Panc1 (cell line): ENCODE measurements around the gene OTOP3. TPM values are rescaled to one million over a fixed set of nuclear protein-coding genes. Genes with fewer than 3 reads are reported as not detected.

Experiments
- ATAC-seq: fragments of 200-7000 bp; cut with Tn5 transposase; 2 replicates; pipeline ENCODE4 v1.9.1; 2020; ENCODE audit warnings: mild to moderate bottlenecking, moderate library complexity
- BruUV-seq: library from RNA; stranded (reverse); fragments of 400-500 nt; replicated peaks from 2 replicates; lab custom pipeline; 2021; lab: Mats Ljungman, UMichigan
- CTCF ChIA-PET: fragments of 300-600 bp; sonication (Branson Sonifier 250); formaldehyde crosslinking; loops from one replicate; lab custom pipeline; 2022; ENCODE audit warnings: antibody characterized with exemption; lab: Charles Lee
- POLR2A ChIA-PET: fragments of 300-600 bp; sonication (Branson Sonifier 250); formaldehyde crosslinking; loops from one replicate; lab custom pipeline; 2022; ENCODE audit warnings: antibody characterized with exemption; lab: Charles Lee
- DNase-seq: peaks from one replicate; pipeline ENCODE4 v3.0.0-alpha.2; 2010; ENCODE audit warnings: low read depth, low spot score
- H3K27ac ChIP-seq: 2 replicates; pipeline ENCODE4 v1.5.1; 2011; ENCODE audit warnings: mild to moderate bottlenecking, low read length, inconsistent platforms
- H3K27me3 ChIP-seq: fragments of 200-500 bp; sonication (Bioruptor generic); 2 replicates; pipeline ENCODE4 v1.6.0; 2014; ENCODE audit warnings: low read length, inconsistent platforms; ENCODE audit not compliant: control insufficient read depth, insufficient read depth
- H3K36me3 ChIP-seq: fragments of 200-500 bp; sonication (Bioruptor generic); 2 replicates; pipeline ENCODE4 v1.5.1; 2014; ENCODE audit warnings: inconsistent platforms, mild to moderate bottlenecking, low read length, moderate library complexity; ENCODE audit not compliant: control insufficient read depth, insufficient read depth
- H3K4me1 ChIP-seq: 2 replicates; pipeline ENCODE4 v1.5.1; 2011; ENCODE audit warnings: inconsistent platforms, mild to moderate bottlenecking, low read length, moderate library complexity; ENCODE audit not compliant: control insufficient read depth, insufficient read depth
- H3K4me3 ChIP-seq, 2 experiments: 2 replicates each; pipeline ENCODE4 v1.5.1; 2011 to 2012; ENCODE audit warnings: low read depth in 2 of 2, low read length in 2 of 2, mild to moderate bottlenecking in 2 of 2, inconsistent platforms in 1 of 2, moderate library complexity in 1 of 2
- H3K9me3 ChIP-seq: fragments of 200-500 bp; sonication (Bioruptor generic); 2 replicates; pipeline ENCODE4 v1.5.1; 2014; ENCODE audit warnings: low read depth, mild to moderate bottlenecking, inconsistent platforms, low read length, moderate library complexity; ENCODE audit not compliant: control insufficient read depth, insufficient read depth
- POLR2AphosphoS5 ChIP-seq: IDR thresholded peaks from 2 replicates; pipeline ENCODE4 v1.6.1; 2012; ENCODE audit warnings: mild to moderate bottlenecking, low read depth, low read length, moderate library complexity
- SIN3A ChIP-seq: IDR thresholded peaks from 2 replicates; pipeline ENCODE4 v1.6.1; 2012; ENCODE audit warnings: low read depth, mild to moderate bottlenecking, low read length, moderate library complexity, borderline replicate concordance; ENCODE audit not compliant: insufficient read depth
- TCF7L2 ChIP-seq: IDR thresholded peaks from 2 replicates; pipeline ENCODE4 v1.6.1; 2011; ENCODE audit warnings: mild to moderate bottlenecking, low read depth, low read length, inconsistent platforms
- in situ Hi-C: cut with HindIII; loops from 2 replicates; pipeline ENCODE4 v1.10.0; 2016; ENCODE audit warnings: low sequenced_read_pairs, low pct_unique_long_range_greater_than_20kb
- intact Hi-C: fragments of 100-400 bp; cut with micrococcal nuclease; formaldehyde crosslinking; loops from one replicate; pipeline ENCODE4 v1.10.0; 2022; ENCODE audit not compliant: unreplicated experiment
- total RNA-seq: library from RNA; stranded (reverse); gene quantifications from one replicate; pipeline ENCODE4 v1.2.1, GENCODE V29; 2021; ENCODE audit not compliant: unreplicated experiment
- TF ChIP-seq, protein P1 (sequence below), 2 experiments: IDR thresholded peaks; 2 replicates each; pipeline ENCODE4 v1.6.1; 2011 to 2012; ENCODE audit warnings: low read depth in 2 of 2, control low read depth in 1 of 2, low read length in 1 of 2, mild to moderate bottlenecking in 1 of 2, moderate library complexity in 1 of 2; ENCODE audit not compliant: insufficient read depth in 1 of 2
- TF ChIP-seq, protein P2 (sequence below): fragments of 450-650 bp; IDR thresholded peaks from 2 replicates; pipeline ENCODE4 v1.5.1; 2017; ENCODE audit warnings: mild to moderate bottlenecking

Gene OTOP3
- total RNA-seq, 1 experiment from 2014 or later: not detected

DNA sequence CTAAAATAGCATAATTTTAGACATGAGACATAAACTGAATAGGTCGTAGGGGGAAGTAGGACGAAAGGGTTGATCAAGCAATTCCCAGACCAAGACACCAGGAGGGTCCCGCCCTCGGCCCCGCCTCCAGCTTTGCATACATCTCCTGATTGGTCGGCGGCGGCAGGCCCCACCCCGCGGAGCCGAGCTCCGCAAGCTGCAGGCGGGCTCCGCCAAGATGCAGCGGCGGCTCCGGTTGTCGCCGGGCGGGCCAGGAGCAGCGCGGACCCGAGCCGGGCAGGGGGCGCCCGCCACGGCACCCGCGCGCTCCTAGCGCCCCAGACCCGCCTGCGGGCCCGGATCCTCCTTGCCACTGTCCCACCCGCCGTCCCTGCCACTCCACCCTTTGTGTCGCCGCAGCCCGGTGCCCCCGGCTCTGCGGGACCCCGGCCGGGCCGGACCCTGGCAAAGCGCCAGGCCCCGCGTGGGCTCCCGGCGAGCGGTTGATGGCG lies 51.8 kb downstream of the OTOP3 start, which contains the start of gene CDR2L:
TSS of gene CDR2L (plus strand) at position 215 of the 491 bp plus-strand sequence. CDS start 412 bp downstream, outside the sequence.
- Histone ChIP-seq H3K27me3 (no peaks in the 10 kb centered on the region), H3K4me1 (peaks cover 23% of the 10 kb centered on the region), H3K36me3 (no peaks in the 10 kb centered on the region; the same call in 1 of the 2 replicates), H3K27ac (peak within 1 kb of the TSS; percentile 74), H3K9me3 (no peaks in the 10 kb centered on the region), H3K4me3 (peak within 1 kb of the TSS; percentile 73 to 74)
- DNase-seq (peak; percentile 65), ATAC-seq (peak; percentile 96)
- TF ChIP-seq, protein P1, sequence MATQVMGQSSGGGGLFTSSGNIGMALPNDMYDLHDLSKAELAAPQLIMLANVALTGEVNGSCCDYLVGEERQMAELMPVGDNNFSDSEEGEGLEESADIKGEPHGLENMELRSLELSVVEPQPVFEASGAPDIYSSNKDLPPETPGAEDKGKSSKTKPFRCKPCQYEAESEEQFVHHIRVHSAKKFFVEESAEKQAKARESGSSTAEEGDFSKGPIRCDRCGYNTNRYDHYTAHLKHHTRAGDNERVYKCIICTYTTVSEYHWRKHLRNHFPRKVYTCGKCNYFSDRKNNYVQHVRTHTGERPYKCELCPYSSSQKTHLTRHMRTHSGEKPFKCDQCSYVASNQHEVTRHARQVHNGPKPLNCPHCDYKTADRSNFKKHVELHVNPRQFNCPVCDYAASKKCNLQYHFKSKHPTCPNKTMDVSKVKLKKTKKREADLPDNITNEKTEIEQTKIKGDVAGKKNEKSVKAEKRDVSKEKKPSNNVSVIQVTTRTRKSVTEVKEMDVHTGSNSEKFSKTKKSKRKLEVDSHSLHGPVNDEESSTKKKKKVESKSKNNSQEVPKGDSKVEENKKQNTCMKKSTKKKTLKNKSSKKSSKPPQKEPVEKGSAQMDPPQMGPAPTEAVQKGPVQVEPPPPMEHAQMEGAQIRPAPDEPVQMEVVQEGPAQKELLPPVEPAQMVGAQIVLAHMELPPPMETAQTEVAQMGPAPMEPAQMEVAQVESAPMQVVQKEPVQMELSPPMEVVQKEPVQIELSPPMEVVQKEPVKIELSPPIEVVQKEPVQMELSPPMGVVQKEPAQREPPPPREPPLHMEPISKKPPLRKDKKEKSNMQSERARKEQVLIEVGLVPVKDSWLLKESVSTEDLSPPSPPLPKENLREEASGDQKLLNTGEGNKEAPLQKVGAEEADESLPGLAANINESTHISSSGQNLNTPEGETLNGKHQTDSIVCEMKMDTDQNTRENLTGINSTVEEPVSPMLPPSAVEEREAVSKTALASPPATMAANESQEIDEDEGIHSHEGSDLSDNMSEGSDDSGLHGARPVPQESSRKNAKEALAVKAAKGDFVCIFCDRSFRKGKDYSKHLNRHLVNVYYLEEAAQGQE (IDR thresholded peaks at IDR 0.05; ENCODE audit: insufficient read depth in 1 of 2, low read depth in 2 of 2, low read length in 1 of 2): no peak
- TF ChIP-seq, protein P2, sequence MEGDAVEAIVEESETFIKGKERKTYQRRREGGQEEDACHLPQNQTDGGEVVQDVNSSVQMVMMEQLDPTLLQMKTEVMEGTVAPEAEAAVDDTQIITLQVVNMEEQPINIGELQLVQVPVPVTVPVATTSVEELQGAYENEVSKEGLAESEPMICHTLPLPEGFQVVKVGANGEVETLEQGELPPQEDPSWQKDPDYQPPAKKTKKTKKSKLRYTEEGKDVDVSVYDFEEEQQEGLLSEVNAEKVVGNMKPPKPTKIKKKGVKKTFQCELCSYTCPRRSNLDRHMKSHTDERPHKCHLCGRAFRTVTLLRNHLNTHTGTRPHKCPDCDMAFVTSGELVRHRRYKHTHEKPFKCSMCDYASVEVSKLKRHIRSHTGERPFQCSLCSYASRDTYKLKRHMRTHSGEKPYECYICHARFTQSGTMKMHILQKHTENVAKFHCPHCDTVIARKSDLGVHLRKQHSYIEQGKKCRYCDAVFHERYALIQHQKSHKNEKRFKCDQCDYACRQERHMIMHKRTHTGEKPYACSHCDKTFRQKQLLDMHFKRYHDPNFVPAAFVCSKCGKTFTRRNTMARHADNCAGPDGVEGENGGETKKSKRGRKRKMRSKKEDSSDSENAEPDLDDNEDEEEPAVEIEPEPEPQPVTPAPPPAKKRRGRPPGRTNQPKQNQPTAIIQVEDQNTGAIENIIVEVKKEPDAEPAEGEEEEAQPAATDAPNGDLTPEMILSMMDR: no peak
- peak; percentile 51; the same call in 1 of the 2 replicates for TF ChIP-seq POLR2AphosphoS5
- in situ Hi-C loops (no loop called here), intact Hi-C loops (no loop called here)
- no TSS peak for BruUV-seq
- CTCF ChIA-PET: interaction anchor here (0.6 to 2.2 kb wide), 4 partner anchors 26 to 769 kb away, joined by 3 to 18 read pairs (median 4); partner anchors contain the start of genes OTOP2 and USH1G
- POLR2A ChIA-PET: interaction anchor here (0.6 to 1.2 kb wide), 3 partner anchors 21 to 48 kb away, joined by 3 to 5 read pairs (median 3); no protein-coding TSS in a partner anchor

DNA sequence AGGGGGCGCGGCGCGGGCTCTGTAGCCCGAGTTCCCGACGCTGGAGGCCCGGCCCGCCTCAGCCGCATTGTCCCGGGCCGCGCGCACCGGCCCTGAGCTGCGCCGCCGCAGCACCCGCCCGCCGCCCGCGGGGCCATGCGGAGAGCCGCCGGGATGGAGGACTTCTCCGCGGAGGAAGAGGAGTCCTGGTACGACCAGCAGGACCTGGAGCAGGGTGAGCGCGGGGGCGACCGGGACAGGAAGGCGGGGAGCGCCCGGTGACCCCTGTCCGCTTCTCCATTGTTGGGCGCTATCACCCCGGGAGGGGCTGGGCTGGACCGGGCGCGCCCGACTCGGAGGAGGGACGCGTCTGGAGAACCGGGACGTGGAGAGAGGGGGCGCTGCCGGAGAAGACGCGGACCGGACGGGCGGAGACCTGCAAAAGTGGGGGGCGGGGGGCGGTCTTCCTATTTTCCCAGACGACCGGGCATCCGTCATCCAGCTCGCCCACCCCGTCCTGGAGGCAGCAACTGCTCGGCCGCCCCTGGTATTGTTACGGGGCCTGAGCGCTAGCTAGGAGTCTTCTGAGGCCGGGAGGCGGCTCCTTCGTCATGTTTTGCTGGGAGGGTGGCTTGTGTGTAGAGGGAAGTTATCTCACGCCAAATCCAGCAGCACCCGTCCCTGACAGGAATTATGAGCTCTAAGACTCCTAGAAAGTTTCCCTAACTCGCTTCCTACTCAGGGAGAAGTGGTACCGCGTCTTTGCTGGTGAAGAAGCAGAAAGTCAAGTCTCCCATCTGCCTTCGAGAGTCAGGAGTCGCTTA lies 52.4 kb downstream of the OTOP3 start:
- Histone ChIP-seq H3K4me3 (peak overlapping the region; percentile 73 to 74), H3K27me3 (no peaks in the 10 kb centered on the region), H3K4me1 (peaks cover 22% of the 10 kb centered on the region), H3K27ac (peak overlapping the region; percentile 74), H3K9me3 (no peaks in the 10 kb centered on the region), H3K36me3 (no peaks in the 10 kb centered on the region; the same call in 1 of the 2 replicates)
- DNase-seq (no peak), ATAC-seq (peak; percentile 84)
- TF ChIP-seq, protein P2: no peak
- TF ChIP-seq POLR2AphosphoS5: no peak
- TF ChIP-seq, protein P1 (IDR thresholded peaks at IDR 0.05; ENCODE audit: insufficient read depth in 1 of 2, low read depth in 2 of 2, low read length in 1 of 2): no peak
- TF ChIP-seq SIN3A: peak; percentile 64; the same call in 1 of the 2 replicates
- no peak for TF ChIP-seq TCF7L2
- no TSS peak for BruUV-seq
- CTCF ChIA-PET: interaction anchor here (0.9 to 2.2 kb wide), 3 partner anchors 27 to 65 kb away, joined by 3 to 18 read pairs (median 4); partner anchors contain the start of genes OTOP2 and USH1G
- intact Hi-C loops (no loop called here), in situ Hi-C loops (no loop called here)
- POLR2A ChIA-PET: interaction anchor here (0.5 to 1.2 kb wide), 4 partner anchors 18 to 47 kb away, joined by 3 read pairs; no protein-coding TSS in a partner anchor
